Measurements from ENCODE around the gene HDAC4. TPM values are rescaled to one million over a fixed set of nuclear protein-coding genes. Genes with fewer than 3 reads are reported as not detected.

HDAC4 gene
- total and polyA plus RNA-seq, 9 of the 15 experiments (the other 6 are each of a cell fraction or from before 2014, with no cell fraction given): 0.11 to 20.2 (median 4.0) TPM

DNA sequence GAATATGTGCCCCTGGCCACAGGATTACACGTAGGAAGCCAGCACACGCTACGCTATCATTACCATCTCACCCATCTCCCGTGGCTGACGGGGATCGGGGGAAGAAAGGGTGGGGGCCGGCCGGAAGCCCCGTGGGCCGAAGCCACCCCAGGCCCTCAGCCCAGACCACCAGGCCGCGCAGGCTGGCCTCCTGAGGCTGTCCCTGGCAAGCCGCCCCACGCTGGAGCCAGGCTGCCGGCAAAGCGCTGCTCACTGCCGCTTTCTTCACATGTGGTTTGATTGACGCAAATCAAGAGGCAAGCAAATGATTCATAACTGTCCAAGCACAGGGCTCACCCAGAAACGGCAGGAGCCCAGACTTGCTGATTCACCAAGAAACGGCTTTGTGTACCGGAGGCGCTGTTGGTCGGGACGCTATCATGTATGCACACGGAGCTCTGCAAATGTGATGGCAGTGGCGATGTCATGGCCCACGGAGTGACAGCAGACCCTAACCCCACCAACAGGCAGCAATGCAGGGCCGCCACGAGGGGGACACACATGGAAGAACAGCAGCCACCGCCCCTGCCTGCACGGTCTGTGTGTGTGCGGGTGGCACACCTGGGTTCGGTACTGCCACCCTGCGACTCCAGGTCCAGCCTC, 125.7 kb downstream of the HDAC4 start (continued):
- TF ChIP-seq ZNF785 (CRISPR knock-in tag; IDR thresholded peaks at IDR 0.05) (no peak), HNRNPH1 (optimal IDR thresholded peaks at IDR 0.05; ENCODE audit: low read depth, low read length) (no peak), GATA2 (CRISPR knock-in tag; IDR thresholded peaks at IDR 0.05) (peak; percentile 32; the same call in 1 of the 2 replicates), ZNF197 (CRISPR knock-in tag; IDR thresholded peaks at IDR 0.05; ENCODE audit: low read depth) (0 out of 2 replicates have a peak, but pooled peaks have one; percentile 22), NFE2 (IDR thresholded peaks at IDR 0.05; ENCODE audit: low read depth) (peak; percentile 88), MNT (conservative IDR thresholded peaks at IDR 0.05) (peak; percentile 9 to 58; a peak in 2 of 4 replicates), VEZF1 (CRISPR knock-in tag; IDR thresholded peaks at IDR 0.05) (peak; percentile 87), PRMT5 (CRISPR knock-in tag; IDR thresholded peaks at IDR 0.05) (no peak), YBX1 (IDR thresholded peaks at IDR 0.05) (no peak), SP2 (IDR thresholded peaks at IDR 0.05; ENCODE audit: extremely low read depth, low read depth, low read length, poor library complexity, severe bottlenecking) (no peak), BRF1 (IDR thresholded peaks at IDR 0.05; ENCODE audit: borderline replicate concordance, extremely low read depth, insufficient read length) (no peak), CHAMP1 (IDR thresholded peaks at IDR 0.05) (no peak), ZNF583 (CRISPR knock-in tag; IDR thresholded peaks at IDR 0.05) (no peak), NR2F6 (CRISPR knock-in tag; IDR thresholded peaks at IDR 0.05) (no peak), ZNF232 (CRISPR knock-in tag; IDR thresholded peaks at IDR 0.05) (no peak), SAFB2 (IDR thresholded peaks at IDR 0.05; ENCODE audit: borderline replicate concordance, low read depth, low read length, severe bottlenecking) (no peak)
- TF ChIP-seq, protein P1, sequence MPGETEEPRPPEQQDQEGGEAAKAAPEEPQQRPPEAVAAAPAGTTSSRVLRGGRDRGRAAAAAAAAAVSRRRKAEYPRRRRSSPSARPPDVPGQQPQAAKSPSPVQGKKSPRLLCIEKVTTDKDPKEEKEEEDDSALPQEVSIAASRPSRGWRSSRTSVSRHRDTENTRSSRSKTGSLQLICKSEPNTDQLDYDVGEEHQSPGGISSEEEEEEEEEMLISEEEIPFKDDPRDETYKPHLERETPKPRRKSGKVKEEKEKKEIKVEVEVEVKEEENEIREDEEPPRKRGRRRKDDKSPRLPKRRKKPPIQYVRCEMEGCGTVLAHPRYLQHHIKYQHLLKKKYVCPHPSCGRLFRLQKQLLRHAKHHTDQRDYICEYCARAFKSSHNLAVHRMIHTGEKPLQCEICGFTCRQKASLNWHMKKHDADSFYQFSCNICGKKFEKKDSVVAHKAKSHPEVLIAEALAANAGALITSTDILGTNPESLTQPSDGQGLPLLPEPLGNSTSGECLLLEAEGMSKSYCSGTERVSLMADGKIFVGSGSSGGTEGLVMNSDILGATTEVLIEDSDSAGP (CRISPR knock-in tag; IDR thresholded peaks at IDR 0.05): no peak
- TF ChIP-seq, protein P2, sequence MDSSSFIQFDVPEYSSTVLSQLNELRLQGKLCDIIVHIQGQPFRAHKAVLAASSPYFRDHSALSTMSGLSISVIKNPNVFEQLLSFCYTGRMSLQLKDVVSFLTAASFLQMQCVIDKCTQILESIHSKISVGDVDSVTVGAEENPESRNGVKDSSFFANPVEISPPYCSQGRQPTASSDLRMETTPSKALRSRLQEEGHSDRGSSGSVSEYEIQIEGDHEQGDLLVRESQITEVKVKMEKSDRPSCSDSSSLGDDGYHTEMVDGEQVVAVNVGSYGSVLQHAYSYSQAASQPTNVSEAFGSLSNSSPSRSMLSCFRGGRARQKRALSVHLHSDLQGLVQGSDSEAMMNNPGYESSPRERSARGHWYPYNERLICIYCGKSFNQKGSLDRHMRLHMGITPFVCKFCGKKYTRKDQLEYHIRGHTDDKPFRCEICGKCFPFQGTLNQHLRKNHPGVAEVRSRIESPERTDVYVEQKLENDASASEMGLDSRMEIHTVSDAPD (CRISPR knock-in tag; IDR thresholded peaks at IDR 0.05): no peak
- TF ChIP-seq, protein P3, sequence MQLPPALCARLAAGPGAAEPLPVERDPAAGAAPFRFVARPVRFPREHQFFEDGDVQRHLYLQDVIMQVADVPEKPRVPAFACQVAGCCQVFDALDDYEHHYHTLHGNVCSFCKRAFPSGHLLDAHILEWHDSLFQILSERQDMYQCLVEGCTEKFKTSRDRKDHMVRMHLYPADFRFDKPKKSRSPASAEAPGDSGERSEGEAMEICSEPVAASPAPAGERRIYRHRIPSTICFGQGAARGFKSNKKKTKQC (CRISPR knock-in tag; IDR thresholded peaks at IDR 0.05): no peak
